ENCODE results near the gene HES7.

Gene HES7

GRCh38 chr17:8074554-8074953, 49.4 kb downstream of the HES7 start:
- Histone ChIP-seq H3K36me3 (ENCODE audit: control insufficient read depth in 2 of 2, insufficient read depth in 2 of 2, low read length in 2 of 2) (no peaks in the 10 kb centered on the region), H3K4me3 (ENCODE audit: low read length in 2 of 2) (no peak overlapping the region), H3K27me3 (ENCODE audit: control insufficient read depth in 2 of 2, insufficient read depth in 2 of 2, low read length in 2 of 2) (peaks cover 16 to 17% of the 10 kb centered on the region in 2 donors), H3K4me1 (ENCODE audit: control insufficient read depth in 2 of 2, insufficient read depth in 2 of 2, low read length in 2 of 2) (peaks cover 15 to 19% of the 10 kb centered on the region in 2 donors), H3K9ac (ENCODE audit: low read depth in 1 of 2, low read length in 2 of 2) (no peak overlapping the region), H3K9me3 (ENCODE audit: control insufficient read depth in 2 of 2, low read length in 2 of 2) (no peaks in the 10 kb centered on the region), H3K27ac (ENCODE audit: low read depth in 2 of 2, low read length in 2 of 2) (no peak overlapping the region)

GRCh38 chr17:8073627-8074484, 50.0 kb downstream of the HES7 start:
- peaks cover 18 to 21% of the 10 kb centered on the region in 2 donors for H3K4me1 ChIP-seq (ENCODE audit: control insufficient read depth in 2 of 2, insufficient read depth in 2 of 2, low read length in 2 of 2)
- peak overlapping the region; percentile 19 to 56 for H3K4me3 ChIP-seq (ENCODE audit: low read length in 2 of 2)
- no peak overlapping the region for H3K27ac ChIP-seq (ENCODE audit: low read depth in 2 of 2, low read length in 2 of 2)
- H3K36me3 ChIP-seq (ENCODE audit: control insufficient read depth in 2 of 2, insufficient read depth in 2 of 2, low read length in 2 of 2): no peaks in the 10 kb centered on the region
- H3K9me3 ChIP-seq (ENCODE audit: control insufficient read depth in 2 of 2, low read length in 2 of 2): no peaks in the 10 kb centered on the region
- H3K27me3 ChIP-seq (ENCODE audit: control insufficient read depth in 2 of 2, insufficient read depth in 2 of 2, low read length in 2 of 2): peaks cover 16 to 17% of the 10 kb centered on the region in 2 donors
- H3K9ac ChIP-seq (ENCODE audit: low read depth in 1 of 2, low read length in 2 of 2): peak overlapping the region in 1 of 2 donors; percentile 23

- Histone ChIP-seq H3K27ac (ENCODE audit: low read depth in 2 of 2, low read length in 2 of 2) (no peak overlapping the region), H3K4me3 (ENCODE audit: low read length in 2 of 2) (peak overlapping the region in 1 of 2 donors; percentile 22), H3K4me1 (ENCODE audit: control insufficient read depth in 2 of 2, insufficient read depth in 2 of 2, low read length in 2 of 2) (peaks cover 22 to 29% of the 10 kb centered on the region in 2 donors), H3K9ac (ENCODE audit: low read depth in 1 of 2, low read length in 2 of 2) (peak overlapping the region in 1 of 2 donors; percentile 6), H3K36me3 (ENCODE audit: control insufficient read depth in 2 of 2, insufficient read depth in 2 of 2, low read length in 2 of 2) (no peaks in the 10 kb centered on the region), H3K27me3 (ENCODE audit: control insufficient read depth in 2 of 2, insufficient read depth in 2 of 2, low read length in 2 of 2) (peaks cover 16 to 17% of the 10 kb centered on the region in 2 donors), H3K9me3 (ENCODE audit: control insufficient read depth in 2 of 2, low read length in 2 of 2) (no peaks in the 10 kb centered on the region)
These were observed 51.0 kb downstream of the HES7 start for GRCh38 chr17:8072729-8073461.

GRCh38 chr17:8072341-8072728, 51.6 kb downstream of the HES7 start:
- H3K9ac ChIP-seq (ENCODE audit: low read depth in 1 of 2, low read length in 2 of 2): peak overlapping the region in 1 of 2 donors; percentile 6
- H3K9me3 ChIP-seq (ENCODE audit: control insufficient read depth in 2 of 2, low read length in 2 of 2): no peaks in the 10 kb centered on the region
- H3K4me1 ChIP-seq (ENCODE audit: control insufficient read depth in 2 of 2, insufficient read depth in 2 of 2, low read length in 2 of 2): peaks cover 25 to 32% of the 10 kb centered on the region in 2 donors
- no peak overlapping the region for H3K4me3 ChIP-seq (ENCODE audit: low read length in 2 of 2)
- H3K27ac ChIP-seq (ENCODE audit: low read depth in 2 of 2, low read length in 2 of 2): no peak overlapping the region
- peaks cover 16 to 17% of the 10 kb centered on the region in 2 donors for H3K27me3 ChIP-seq (ENCODE audit: control insufficient read depth in 2 of 2, insufficient read depth in 2 of 2, low read length in 2 of 2)
- no peaks in the 10 kb centered on the region for H3K36me3 ChIP-seq (ENCODE audit: control insufficient read depth in 2 of 2, insufficient read depth in 2 of 2, low read length in 2 of 2)

GRCh38 chr17:8071496-8071895, 52.4 kb downstream of the HES7 start:
- Histone ChIP-seq H3K36me3 (ENCODE audit: control insufficient read depth in 2 of 2, insufficient read depth in 2 of 2, low read length in 2 of 2) (no peaks in the 10 kb centered on the region), H3K27ac (ENCODE audit: low read depth in 2 of 2, low read length in 2 of 2) (no peak overlapping the region), H3K4me3 (ENCODE audit: low read length in 2 of 2) (no peak overlapping the region), H3K4me1 (ENCODE audit: control insufficient read depth in 2 of 2, insufficient read depth in 2 of 2, low read length in 2 of 2) (peaks cover 25 to 37% of the 10 kb centered on the region in 2 donors), H3K9ac (ENCODE audit: low read depth in 1 of 2, low read length in 2 of 2) (no peak overlapping the region), H3K9me3 (ENCODE audit: control insufficient read depth in 2 of 2, low read length in 2 of 2) (no peaks in the 10 kb centered on the region), H3K27me3 (ENCODE audit: control insufficient read depth in 2 of 2, insufficient read depth in 2 of 2, low read length in 2 of 2) (peaks cover 16 to 17% of the 10 kb centered on the region in 2 donors)
